Heart right ventricle (tissue), 16 donors: ENCODE data around the gene MRE11. TPM values are rescaled to one million over a fixed set of nuclear protein-coding genes. Genes with fewer than 3 reads are reported as not detected.
"Not testable (repeated sequence)": the region's sequence is repeated elsewhere in the genome, so short reads cannot be mapped to it uniquely, and the experiment has no call there.

ENCODE experiments used
- ATAC-seq, 8 donors: fragments of 200-7000 bp; cut with Tn5 transposase; one replicate each; pipeline ENCODE4 v1.9.1; 2020; ENCODE audit warnings: mild to moderate bottlenecking in 8 of 8, moderate library complexity in 8 of 8, moderate number of reproducible peaks in 1 of 8
- DNase-seq, 2 donors: peaks; one replicate each; pipeline ENCODE4 v3.0.0-alpha.2; 2020
- H3K27ac ChIP-seq, 10 donors: fragments of 200-600 bp; sonication (generic) in 2 of 10; one replicate each; pipeline versions ENCODE4 v1.5.0 to v1.8.0; 2020 to 2022; ENCODE audit warnings: mild to moderate bottlenecking in 3 of 10
- H3K27me3 ChIP-seq, 7 donors: fragments of 200-600 bp; one replicate each; pipeline ENCODE4 v1.8.0; 2021 to 2022; ENCODE audit warnings: mild to moderate bottlenecking in 2 of 7
- H3K36me3 ChIP-seq, 9 donors: fragments of 200-600 bp; sonication (generic) in 1 of 9; one replicate each; pipeline versions ENCODE4 v1.5.0 to v1.8.0; 2020 to 2022; ENCODE audit warnings: mild to moderate bottlenecking in 2 of 9
- H3K4me1 ChIP-seq, 9 donors: fragments of 200-600 bp; sonication (generic) in 1 of 9; one replicate each; pipeline versions ENCODE4 v1.5.0 to v1.8.0; 2020 to 2022; ENCODE audit warnings: mild to moderate bottlenecking in 4 of 9
- H3K4me3 ChIP-seq, 10 donors: fragments of 200-600 bp; sonication (generic) in 2 of 10; one replicate each; pipeline versions ENCODE4 v1.5.0 to v1.8.0; 2020 to 2022; ENCODE audit warnings: mild to moderate bottlenecking in 7 of 10, moderate library complexity in 2 of 10
- H3K9me3 ChIP-seq, 11 donors: fragments of 200-600 bp in 10 of 11; sonication (generic) in 2 of 11; one replicate each; pipeline versions ENCODE4 v1.5.0 to v1.8.0; 2013 to 2022; ENCODE audit warnings: mild to moderate bottlenecking in 2 of 11, control low read depth in 1 of 11, moderate library complexity in 1 of 11
- WGBS, 2 donors: extraction: QIAGEN DNeasy Blood & Tissue Kit; methylation state at CpG; one replicate each; pipeline ENCODE4 v1.1.7; 2013; ENCODE audit warnings: inconsistent platforms in 1 of 2; 5-methylcytosine and 5-hydroxymethylcytosine counted together
- intact Hi-C, 10 donors: fragments of 100-400 bp; cut with DNase I; formaldehyde crosslinking; loops; one replicate each; pipeline versions ENCODE4 v1.11.1 to v1.14.2; 2022
- microRNA-seq, 2 donors: library from miRNA; unstranded; fragments of <30 nt; microRNA quantifications; one replicate each; pipeline ENCODE4 v1.2.0, GENCODE V29; 2021
- polyA plus RNA-seq, 2 donors: library from polyadenylated mRNA; stranded (reverse); fragments of 200-250 nt; gene quantifications; one replicate each; pipeline ENCODE4 v1.2.3, GENCODE V29; 2013
- total RNA-seq, 10 donors: library from RNA; stranded (reverse); fragmentation: NEBNext Ultra II Directional in 3 of 10; extraction: Animal tissue kit (Norgen Biotek cat#: 25700) in 3 of 10; gene quantifications; one replicate each; pipeline versions ENCODE4 v1.2.1 to v1.2.4, GENCODE V29; 2021 to 2023
- TF ChIP-seq, protein P1 (sequence below), 9 donors: fragments of 200-600 bp; sonication (generic) in 2 of 9; IDR thresholded peaks; one replicate each; pipeline versions ENCODE4 v1.5.0 to v1.8.0; 2021 to 2022; ENCODE audit warnings: antibody characterized with exemption in 9 of 9, mild to moderate bottlenecking in 5 of 9, moderate library complexity in 1 of 9
- donor health status: Arrhythmogenic right ventricular cardiomyopathy.
- donor health status: ischemic (EF 13 %, LVEDD 7.1; RV severe dilation, severe dysfunction).
- donor health status: healthy with polysubstance abuse.
- donor health status: DM: no; HTN: yes; CAD: no.
- donor health status: DM: no; HTN: no; CAD: no.
- donor health status: ischemic (EF 25% LVEDD 6.9; RV normal size, moderate dysfunction).
- donor health status: ischemic (EF 25% LVEDD 5.7; RV mildly dilated, moderate dysfunction).
- donor health status: healthy.
- donor health status: DM: yes; HTN: yes; CAD: no.
- donor health status: Ischemic cardiomyopathy.
- donor health status: ischemic (EF 35%, LVEDD 5.7; RV mildly dilated, moderate dysfunction).
- donor health status: nonischemic (EF 11% LVEDD 7.7; RV severe dilation, severe dysfunction).
- donor health status: DM: yes; HTN: yes; CAD: no.
- donor health status: PGD.
- donor health status: ischemic (EF 29% LVEDD 5.4; RV normal size, mild dysfunction).
- donor health status: nonischemic (EF 23%, LVEDD 6.1; RV moderate dilation, normal function).

Gene MRE11
- total and polyA plus RNA-seq, 12 donors = 3.3 to 11.2 (median 7.9) TPM

DNA sequence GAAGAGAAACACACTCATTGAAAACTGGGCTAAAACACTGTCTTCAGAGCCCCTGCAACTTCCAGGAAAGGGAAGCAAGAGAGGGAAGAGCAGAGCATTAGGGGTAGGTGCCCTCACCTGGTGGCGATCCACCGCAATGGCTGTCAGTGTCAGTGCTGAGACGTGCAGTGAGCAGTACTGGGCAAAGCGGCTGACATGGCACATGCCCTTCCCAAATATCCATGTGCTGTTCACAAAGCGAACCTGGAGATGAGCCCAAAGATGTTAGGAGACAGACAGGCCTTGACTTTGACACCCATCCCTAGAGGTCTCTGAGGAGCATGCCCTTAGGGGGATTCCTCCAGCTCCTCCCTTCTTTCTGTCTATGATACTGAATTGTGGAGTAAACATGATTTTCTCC is 97.4 kb downstream of the MRE11 start:
- H3K4me3 ChIP-seq = no peak overlapping the region
- 92 to 93% methylated on average over 5 of the region's 5 CpGs for WGBS, 2 donors
- peaks cover 0 to 6% (median 0%) of the 10 kb centered on the region in 11 donors for H3K9me3 ChIP-seq
- intact Hi-C loops = no loop called here
- ATAC-seq (no peak), DNase-seq (no peak)
- H3K4me1 ChIP-seq = peaks cover 0 to 8% (median 5%) of the 10 kb centered on the region in 9 donors
- H3K27me3 ChIP-seq = peaks cover 0 to 34% (median 30%) of the 10 kb centered on the region in 7 donors
- TF ChIP-seq, protein P1, sequence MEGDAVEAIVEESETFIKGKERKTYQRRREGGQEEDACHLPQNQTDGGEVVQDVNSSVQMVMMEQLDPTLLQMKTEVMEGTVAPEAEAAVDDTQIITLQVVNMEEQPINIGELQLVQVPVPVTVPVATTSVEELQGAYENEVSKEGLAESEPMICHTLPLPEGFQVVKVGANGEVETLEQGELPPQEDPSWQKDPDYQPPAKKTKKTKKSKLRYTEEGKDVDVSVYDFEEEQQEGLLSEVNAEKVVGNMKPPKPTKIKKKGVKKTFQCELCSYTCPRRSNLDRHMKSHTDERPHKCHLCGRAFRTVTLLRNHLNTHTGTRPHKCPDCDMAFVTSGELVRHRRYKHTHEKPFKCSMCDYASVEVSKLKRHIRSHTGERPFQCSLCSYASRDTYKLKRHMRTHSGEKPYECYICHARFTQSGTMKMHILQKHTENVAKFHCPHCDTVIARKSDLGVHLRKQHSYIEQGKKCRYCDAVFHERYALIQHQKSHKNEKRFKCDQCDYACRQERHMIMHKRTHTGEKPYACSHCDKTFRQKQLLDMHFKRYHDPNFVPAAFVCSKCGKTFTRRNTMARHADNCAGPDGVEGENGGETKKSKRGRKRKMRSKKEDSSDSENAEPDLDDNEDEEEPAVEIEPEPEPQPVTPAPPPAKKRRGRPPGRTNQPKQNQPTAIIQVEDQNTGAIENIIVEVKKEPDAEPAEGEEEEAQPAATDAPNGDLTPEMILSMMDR (IDR thresholded peaks at IDR 0.05) = no peak
- no peak overlapping the region for H3K27ac ChIP-seq
- H3K36me3 ChIP-seq = no peaks in the 10 kb centered on the region

DNA sequence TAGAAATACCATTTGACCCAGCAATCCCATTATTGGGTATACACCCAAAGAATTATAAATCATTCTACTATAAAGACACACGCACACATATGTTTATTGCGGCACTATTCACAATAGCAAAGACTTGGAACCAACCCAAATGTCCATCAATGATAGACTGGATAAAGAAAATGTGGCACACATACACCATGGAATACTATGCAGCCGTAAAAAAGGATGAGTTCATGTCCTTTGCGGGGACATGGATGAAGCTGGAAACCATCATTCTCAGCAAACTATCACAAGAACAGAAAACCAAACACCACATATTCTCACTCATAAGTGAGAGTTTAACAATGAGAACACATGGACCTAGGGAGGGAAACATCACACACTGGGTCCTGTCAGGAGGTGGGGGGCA is 101.7 kb downstream of the MRE11 start:
- ATAC-seq, H3K4me1 ChIP-seq, H3K27me3 ChIP-seq, H3K27ac ChIP-seq, intact Hi-C loops, DNase-seq, H3K36me3 ChIP-seq, H3K9me3 ChIP-seq, H3K4me3 ChIP-seq: not testable (repeated sequence)
- WGBS, 2 donors = 85 to 100% methylated on average over 4 of the region's 4 CpGs

DNA sequence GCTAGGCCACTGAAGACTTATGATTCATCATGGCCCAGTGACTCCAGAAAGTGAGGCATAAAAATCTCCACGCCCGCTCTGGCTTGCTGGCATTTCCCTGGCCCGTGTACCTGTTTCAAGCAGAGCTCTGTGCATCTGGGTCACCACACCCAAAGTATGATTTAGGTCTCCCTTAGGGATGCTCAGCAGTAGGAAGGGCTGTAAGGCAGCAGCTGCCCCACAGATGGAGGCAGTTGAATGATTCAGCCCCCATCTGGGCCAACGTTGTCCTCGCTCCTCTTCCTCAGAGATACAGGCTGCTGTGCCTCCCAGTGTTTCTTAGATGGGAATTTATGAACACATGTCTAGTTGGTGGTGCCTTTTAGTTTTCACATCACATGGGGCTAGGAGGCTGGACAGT is 114.0 kb downstream of the MRE11 start:
- Histone ChIP-seq H3K27ac (no peak overlapping the region), H3K27me3 (no peaks in the 10 kb centered on the region), H3K9me3 (no peaks in the 10 kb centered on the region), H3K4me1 (no peaks in the 10 kb centered on the region), H3K36me3 (no peaks in the 10 kb centered on the region), H3K4me3 (no peak overlapping the region)
- TF ChIP-seq, protein P1 (IDR thresholded peaks at IDR 0.05) = no peak
- ATAC-seq (no peak), DNase-seq (no peak)
- intact Hi-C loops = no loop called here
- WGBS, 2 donors = 82 to 87% methylated on average over 5 of the region's 5 CpGs

DNA sequence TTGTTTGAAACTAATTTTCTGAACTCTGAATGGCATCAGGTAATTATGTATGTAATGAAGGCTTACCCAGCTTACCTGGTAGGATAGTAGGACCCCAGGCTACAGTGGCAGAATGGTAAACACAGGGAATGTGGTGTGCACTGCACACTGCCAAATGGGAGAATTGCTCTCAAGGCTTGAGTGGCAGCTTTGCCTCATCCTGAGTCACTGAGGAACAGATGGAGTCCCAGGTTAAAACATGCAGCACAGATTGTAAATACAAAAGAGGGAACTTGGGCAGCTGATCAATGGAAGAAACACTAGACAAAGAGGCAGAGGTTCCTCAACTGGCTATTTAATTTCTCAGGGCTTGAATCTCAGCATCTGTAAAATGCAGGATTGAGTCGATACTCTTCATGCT is 116.8 kb downstream of the MRE11 start:
- Histone ChIP-seq H3K27ac (no peak overlapping the region), H3K9me3 (no peaks in the 10 kb centered on the region), H3K27me3 (no peaks in the 10 kb centered on the region), H3K4me1 (no peaks in the 10 kb centered on the region), H3K36me3 (no peaks in the 10 kb centered on the region), H3K4me3 (no peak overlapping the region)
- ATAC-seq = no peak
- intact Hi-C loops = no loop called here
- TF ChIP-seq, protein P1 (IDR thresholded peaks at IDR 0.05) = no peak
- 79 to 87% methylated on average over 1 of the region's 1 CpG for WGBS, 2 donors
- no peak for DNase-seq

DNA sequence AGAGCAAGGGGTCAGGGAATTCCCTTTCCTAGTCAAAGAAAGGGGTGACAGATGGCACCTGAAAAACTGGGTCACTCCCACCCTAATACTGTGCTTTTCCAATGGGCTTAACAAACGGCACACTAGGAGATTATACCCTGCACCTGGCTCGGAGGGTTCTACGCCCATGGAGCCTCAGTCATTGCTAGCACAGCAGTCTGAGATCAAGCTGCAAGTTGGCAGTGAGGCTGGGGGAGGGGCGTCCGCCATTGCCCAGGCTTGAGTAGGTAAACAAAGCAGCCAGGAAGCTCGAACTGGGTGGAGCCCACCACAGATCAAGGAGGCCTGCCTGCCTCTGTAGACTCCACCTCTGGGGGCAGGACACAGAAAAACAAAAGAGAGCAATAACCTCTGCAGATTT is 123.1 kb downstream of the MRE11 start:
- intact Hi-C loops, H3K4me3 ChIP-seq, H3K4me1 ChIP-seq, H3K9me3 ChIP-seq, H3K27ac ChIP-seq, DNase-seq, ATAC-seq, H3K27me3 ChIP-seq, H3K36me3 ChIP-seq: not testable (repeated sequence)
- WGBS, 2 donors = 83 to 85% methylated on average over 6 of the region's 6 CpGs

Small RNAs within 50 kb of the gene (microRNA-seq; reads per million reads assigned to microRNA genes)
- gene MIR548L = 1.2 to 3.1 reads per million in 2 donors

Other genes starting within 250 kb of the MRE11 start
- gene IZUMO1R, start 189.3 kb downstream of the MRE11 start, total RNA-seq = not detected
- gene IZUMO1R, start 189.3 kb downstream of the MRE11 start, polyA plus RNA-seq = not detected
- under 1 TPM in 7 of 10 donors, not detected in 3; 0.07 to 0.32 (median 0.13) TPM for gene GPR83, start 92.4 kb downstream of the MRE11 start, total RNA-seq
- gene GPR83, start 92.4 kb downstream of the MRE11 start, polyA plus RNA-seq = under 1 TPM; 0.03 to 0.15 TPM
- 1 to 10 TPM; 1.9 to 8.0 (median 4.7) TPM for gene ANKRD49, start 140 bp upstream of the MRE11 start, total RNA-seq
- gene ANKRD49, start 140 bp upstream of the MRE11 start, polyA plus RNA-seq = 10 to 100 TPM in 1 of 2 donors, 1 to 10 TPM in 1; 7.8 to 12.8 TPM
- gene C11orf97, start 18.6 kb upstream of the MRE11 start, total RNA-seq = not detected
- gene C11orf97, start 18.6 kb upstream of the MRE11 start, polyA plus RNA-seq = not detected
- 1 to 10 TPM; 1.2 to 3.4 (median 1.6) TPM for gene FUT4, start 50.1 kb upstream of the MRE11 start, total RNA-seq
- gene FUT4, start 50.1 kb upstream of the MRE11 start, polyA plus RNA-seq = under 1 TPM; 0.51 to 0.86 TPM
- gene PIWIL4, start 73.5 kb upstream of the MRE11 start, total RNA-seq = 1 to 10 TPM in 8 of 10 donors, under 1 TPM in 2; 0.37 to 1.9 (median 1.3) TPM
- gene PIWIL4, start 73.5 kb upstream of the MRE11 start, polyA plus RNA-seq = 1 to 10 TPM in 1 of 2 donors, under 1 TPM in 1; 0.70 to 2.6 TPM